ENCODE measurements around the gene OTOA. TPM values are rescaled to one million over a fixed set of nuclear protein-coding genes. Genes with fewer than 3 reads are reported as not detected.
"Not testable (repeated sequence)": the region's sequence is repeated elsewhere in the genome, so short reads cannot be mapped to it uniquely, and the experiment has no call there.

The OTOA gene
- polyA plus RNA-seq, 3 donors = 0.11 to 0.23 (median 0.21) TPM

DNA sequence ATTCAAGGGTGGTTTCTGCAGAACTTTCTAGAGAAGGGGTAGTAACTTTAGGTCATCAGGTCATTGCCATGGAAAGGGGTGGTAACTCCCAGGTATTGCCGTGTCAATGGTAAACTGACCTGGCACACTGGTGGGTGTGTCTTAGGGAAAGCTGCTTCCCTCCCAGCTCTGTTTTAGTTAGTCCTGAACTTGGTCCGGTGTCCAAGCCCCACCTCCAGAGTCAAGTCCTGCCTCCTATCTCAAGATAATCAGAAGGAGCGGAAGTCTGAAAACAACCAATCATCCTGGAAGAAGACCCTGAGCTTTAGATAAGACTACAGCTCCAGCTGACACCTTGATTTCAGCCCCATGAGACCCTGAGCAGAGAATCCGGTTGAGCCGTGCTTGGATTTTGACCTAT lies 105.0 kb downstream of the OTOA start:
- H3K27ac ChIP-seq (ENCODE audit: low read depth in 1 of 2, low read length in 2 of 2); H3K4me3 Mint-ChIP-seq; H3K36me3 ChIP-seq (replicated peaks in 1 of 2; ENCODE audit: control insufficient read depth in 1 of 2, insufficient read depth in 2 of 2, low read length in 2 of 2); H3K4me2 ChIP-seq (replicated peaks; ENCODE audit: extremely low read depth, low read length, poor library complexity, severe bottlenecking); H3K27me3 Mint-ChIP-seq (ENCODE audit: low read depth in 3 of 3); H3K9ac ChIP-seq (ENCODE audit: insufficient read depth, low read length, poor library complexity, severe bottlenecking); H4K20me1 ChIP-seq (ENCODE audit: insufficient read depth, low read length); H3K4me1 ChIP-seq (ENCODE audit: control insufficient read depth in 1 of 2, insufficient read depth in 2 of 2, low read length in 2 of 2); H3K9me3 ChIP-seq (replicated peaks in 1 of 2; ENCODE audit: control insufficient read depth in 1 of 2, insufficient read depth in 1 of 2, low read length in 2 of 2); H3K4me3 ChIP-seq (replicated peaks in 1 of 3; ENCODE audit: low read depth in 2 of 3, low read length in 3 of 3); H3K9me3 Mint-ChIP-seq; H3K79me2 ChIP-seq (ENCODE audit: insufficient read depth, low read length); H3K27me3 ChIP-seq (ENCODE audit: control insufficient read depth in 2 of 2, insufficient read depth in 2 of 2, low read length in 2 of 2); H2AFZ ChIP-seq (ENCODE audit: insufficient read depth, low read depth, low read length, poor library complexity, severe bottlenecking); DNase-seq; H3K27ac Mint-ChIP-seq; H3K4me1 Mint-ChIP-seq; H3K36me3 Mint-ChIP-seq; intact Hi-C loops (cut with micrococcal nuclease): not testable (repeated sequence)
- WGBS (ENCODE audit: insufficient coverage) = no CpG with 5 or more reads among the region's 5 CpGs

DNA sequence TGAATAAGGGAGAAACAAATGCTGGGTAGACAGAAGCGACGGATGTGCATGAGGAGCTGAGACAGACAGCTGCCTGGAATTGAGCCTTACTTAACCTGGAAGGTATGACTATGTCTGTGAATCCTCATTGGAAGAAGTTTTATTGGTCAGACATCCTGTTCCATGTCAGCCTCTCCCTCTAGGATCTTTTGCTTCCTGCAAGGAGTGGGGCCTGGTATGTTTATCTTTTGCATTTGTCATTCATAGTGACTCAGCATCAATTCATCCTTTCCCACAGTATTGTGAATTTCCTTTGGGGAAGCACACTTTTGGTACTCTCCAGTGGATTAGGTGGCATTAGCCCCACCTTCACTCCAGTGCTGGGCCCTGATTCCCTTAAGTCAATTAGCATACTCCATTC lies 105.5 kb downstream of the OTOA start:
- H3K27ac Mint-ChIP-seq; H3K4me3 ChIP-seq (replicated peaks in 1 of 3; ENCODE audit: low read depth in 2 of 3, low read length in 3 of 3); H3K9me3 Mint-ChIP-seq; H3K4me2 ChIP-seq (replicated peaks; ENCODE audit: extremely low read depth, low read length, poor library complexity, severe bottlenecking); H4K20me1 ChIP-seq (ENCODE audit: insufficient read depth, low read length); H3K36me3 ChIP-seq (replicated peaks in 1 of 2; ENCODE audit: control insufficient read depth in 1 of 2, insufficient read depth in 2 of 2, low read length in 2 of 2); H3K27me3 Mint-ChIP-seq (ENCODE audit: low read depth in 3 of 3); H3K4me1 Mint-ChIP-seq; H3K4me1 ChIP-seq (ENCODE audit: control insufficient read depth in 1 of 2, insufficient read depth in 2 of 2, low read length in 2 of 2); H3K9ac ChIP-seq (ENCODE audit: insufficient read depth, low read length, poor library complexity, severe bottlenecking); H3K79me2 ChIP-seq (ENCODE audit: insufficient read depth, low read length); H3K27me3 ChIP-seq (ENCODE audit: control insufficient read depth in 2 of 2, insufficient read depth in 2 of 2, low read length in 2 of 2); H3K27ac ChIP-seq (ENCODE audit: low read depth in 1 of 2, low read length in 2 of 2); intact Hi-C loops (cut with micrococcal nuclease); H2AFZ ChIP-seq (ENCODE audit: insufficient read depth, low read depth, low read length, poor library complexity, severe bottlenecking); H3K4me3 Mint-ChIP-seq; H3K36me3 Mint-ChIP-seq; H3K9me3 ChIP-seq (replicated peaks in 1 of 2; ENCODE audit: control insufficient read depth in 1 of 2, insufficient read depth in 1 of 2, low read length in 2 of 2): not testable (repeated sequence)
- WGBS (ENCODE audit: insufficient coverage) = no CpG with 5 or more reads among the region's 2 CpGs
- peak in 1 of 3 donors; percentile 9 for DNase-seq

DNA sequence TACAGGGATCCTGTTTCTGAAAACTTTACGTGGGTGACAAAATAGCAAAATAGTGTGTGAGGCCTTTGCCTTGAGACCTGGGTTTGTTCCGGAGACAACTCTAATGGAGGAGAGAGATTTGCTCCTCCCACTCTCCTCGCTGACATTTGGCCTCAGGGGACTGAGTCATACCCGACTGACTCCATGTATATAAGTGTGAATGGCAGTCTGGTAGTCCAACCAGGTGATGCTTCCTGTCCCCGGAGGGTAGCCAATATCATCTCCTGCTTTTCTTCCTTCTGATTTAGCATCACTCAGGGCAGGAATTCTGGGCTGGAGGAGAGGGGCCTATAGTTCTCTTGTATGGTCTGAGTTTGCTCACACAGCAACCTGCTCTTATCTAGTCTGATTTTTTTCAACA lies 106.8 kb downstream of the OTOA start:
- not testable (repeated sequence) for H3K36me3 Mint-ChIP-seq

DNA sequence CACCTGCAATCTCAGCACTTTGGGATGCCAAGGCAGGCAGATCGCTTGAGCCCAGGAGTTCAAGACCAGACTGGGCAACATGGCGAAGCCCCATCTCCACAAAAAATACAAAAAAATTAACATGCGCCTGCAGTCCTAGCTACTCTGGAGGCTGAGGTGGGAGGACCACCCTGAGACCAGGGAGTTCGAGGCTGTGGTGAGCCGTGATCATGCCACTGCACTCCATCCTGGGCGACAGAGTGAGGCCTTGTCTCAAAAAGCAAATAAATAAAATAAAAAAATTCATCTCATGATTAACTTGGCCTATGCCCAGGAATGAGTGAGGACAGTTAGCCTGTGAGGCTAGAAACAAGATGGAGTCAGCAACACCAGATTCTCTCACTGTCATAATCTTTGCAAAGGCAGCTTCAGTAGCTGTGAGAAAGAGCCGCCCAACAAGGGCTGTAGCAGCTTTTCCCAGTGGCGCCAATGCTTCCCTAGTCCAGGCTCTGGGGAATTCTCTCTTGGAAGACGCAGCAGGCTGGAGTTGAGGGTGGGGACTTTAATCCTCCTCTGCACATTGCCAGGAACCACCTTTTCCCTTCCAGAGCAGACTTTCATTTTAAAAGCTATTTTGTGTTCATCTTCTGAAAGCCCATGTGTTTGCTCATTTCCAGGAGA lies 108.9 kb downstream of the OTOA start:
- DNase-seq; intact Hi-C loops (cut with micrococcal nuclease); H3K27ac Mint-ChIP-seq; H3K27ac ChIP-seq (ENCODE audit: low read depth in 1 of 2, low read length in 2 of 2); H3K9ac ChIP-seq (ENCODE audit: insufficient read depth, low read length, poor library complexity, severe bottlenecking); H2AFZ ChIP-seq (ENCODE audit: insufficient read depth, low read depth, low read length, poor library complexity, severe bottlenecking); H3K79me2 ChIP-seq (ENCODE audit: insufficient read depth, low read length); H3K27me3 ChIP-seq (ENCODE audit: control insufficient read depth in 2 of 2, insufficient read depth in 2 of 2, low read length in 2 of 2); H3K4me1 Mint-ChIP-seq; H3K4me3 ChIP-seq (replicated peaks in 1 of 3; ENCODE audit: low read depth in 2 of 3, low read length in 3 of 3); H3K36me3 ChIP-seq (replicated peaks in 1 of 2; ENCODE audit: control insufficient read depth in 1 of 2, insufficient read depth in 2 of 2, low read length in 2 of 2); H4K20me1 ChIP-seq (ENCODE audit: insufficient read depth, low read length); H3K4me2 ChIP-seq (replicated peaks; ENCODE audit: extremely low read depth, low read length, poor library complexity, severe bottlenecking); H3K4me1 ChIP-seq (ENCODE audit: control insufficient read depth in 1 of 2, insufficient read depth in 2 of 2, low read length in 2 of 2); H3K9me3 ChIP-seq (replicated peaks in 1 of 2; ENCODE audit: control insufficient read depth in 1 of 2, insufficient read depth in 1 of 2, low read length in 2 of 2); H3K36me3 Mint-ChIP-seq; H3K9me3 Mint-ChIP-seq; H3K27me3 Mint-ChIP-seq (ENCODE audit: low read depth in 3 of 3); H3K4me3 Mint-ChIP-seq: not testable (repeated sequence)
- no CpG with 5 or more reads among the region's 9 CpGs for WGBS (ENCODE audit: insufficient coverage)

More for the DNA sequence above, 106.8 kb downstream of the OTOA start:
- intact Hi-C loops (cut with micrococcal nuclease); H3K4me2 ChIP-seq (replicated peaks; ENCODE audit: extremely low read depth, low read length, poor library complexity, severe bottlenecking); H3K4me3 ChIP-seq (replicated peaks in 1 of 3; ENCODE audit: low read depth in 2 of 3, low read length in 3 of 3); H3K36me3 ChIP-seq (replicated peaks in 1 of 2; ENCODE audit: control insufficient read depth in 1 of 2, insufficient read depth in 2 of 2, low read length in 2 of 2); H3K4me1 ChIP-seq (ENCODE audit: control insufficient read depth in 1 of 2, insufficient read depth in 2 of 2, low read length in 2 of 2); H3K4me1 Mint-ChIP-seq; H3K27ac ChIP-seq (ENCODE audit: low read depth in 1 of 2, low read length in 2 of 2); H3K9me3 ChIP-seq (replicated peaks in 1 of 2; ENCODE audit: control insufficient read depth in 1 of 2, insufficient read depth in 1 of 2, low read length in 2 of 2); H3K79me2 ChIP-seq (ENCODE audit: insufficient read depth, low read length); DNase-seq; H4K20me1 ChIP-seq (ENCODE audit: insufficient read depth, low read length); H3K27me3 Mint-ChIP-seq (ENCODE audit: low read depth in 3 of 3); H3K27ac Mint-ChIP-seq; H3K9me3 Mint-ChIP-seq; H3K9ac ChIP-seq (ENCODE audit: insufficient read depth, low read length, poor library complexity, severe bottlenecking); H3K4me3 Mint-ChIP-seq; H3K27me3 ChIP-seq (ENCODE audit: control insufficient read depth in 2 of 2, insufficient read depth in 2 of 2, low read length in 2 of 2); H2AFZ ChIP-seq (ENCODE audit: insufficient read depth, low read depth, low read length, poor library complexity, severe bottlenecking): not testable (repeated sequence)
- WGBS (ENCODE audit: insufficient coverage) = no CpG with 5 or more reads among the region's 5 CpGs
